ENCODE results near the gene GDF9.

Gene GDF9, protein sequence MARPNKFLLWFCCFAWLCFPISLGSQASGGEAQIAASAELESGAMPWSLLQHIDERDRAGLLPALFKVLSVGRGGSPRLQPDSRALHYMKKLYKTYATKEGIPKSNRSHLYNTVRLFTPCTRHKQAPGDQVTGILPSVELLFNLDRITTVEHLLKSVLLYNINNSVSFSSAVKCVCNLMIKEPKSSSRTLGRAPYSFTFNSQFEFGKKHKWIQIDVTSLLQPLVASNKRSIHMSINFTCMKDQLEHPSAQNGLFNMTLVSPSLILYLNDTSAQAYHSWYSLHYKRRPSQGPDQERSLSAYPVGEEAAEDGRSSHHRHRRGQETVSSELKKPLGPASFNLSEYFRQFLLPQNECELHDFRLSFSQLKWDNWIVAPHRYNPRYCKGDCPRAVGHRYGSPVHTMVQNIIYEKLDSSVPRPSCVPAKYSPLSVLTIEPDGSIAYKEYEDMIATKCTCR

DNA sequence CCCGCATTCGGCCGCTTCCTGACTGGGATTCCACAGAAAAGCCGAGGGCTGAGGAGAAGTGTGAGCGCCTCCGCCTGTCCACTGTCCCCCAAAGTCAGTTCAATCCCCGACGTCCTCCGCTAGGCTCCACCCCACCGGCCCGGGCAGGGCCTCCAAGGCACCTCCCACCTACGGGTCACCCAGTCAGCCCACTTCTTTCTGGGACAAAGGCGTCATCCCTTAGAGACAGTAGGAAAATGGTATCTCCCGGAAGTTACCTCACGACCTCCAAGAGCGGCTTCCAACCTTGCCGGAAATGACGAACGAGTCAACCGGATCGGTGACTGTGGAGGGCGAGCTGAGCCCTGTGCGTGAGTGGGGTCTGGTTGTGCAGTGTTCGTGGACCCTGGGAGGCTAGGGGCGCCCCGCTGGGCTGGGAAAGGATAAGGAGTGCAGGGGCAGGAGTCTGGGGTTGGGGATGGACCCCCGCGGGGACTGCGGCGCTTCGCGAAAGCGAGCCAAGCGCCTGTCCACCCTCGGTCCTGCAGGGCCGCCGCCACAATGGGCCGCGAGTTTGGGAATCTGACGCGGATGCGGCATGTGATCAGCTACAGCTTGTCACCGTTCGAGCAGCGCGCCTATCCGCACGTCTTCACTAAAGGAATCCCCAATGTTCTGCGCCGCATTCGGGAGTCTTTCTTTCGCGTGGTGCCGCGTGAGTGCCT, at the start of gene GDF9, which contains the start of gene UQCRQ:
GDF9 (minus strand) TSS at position 128 of the 704 bp plus-strand sequence. CDS start 1,936 bp downstream, outside the sequence.
UQCRQ (plus strand) TSS at position 301 of the 704 bp plus-strand sequence; CDS start at position 541, 240 bp downstream.
- DNase-seq, result peak; percentile 97 to 98

DNA sequence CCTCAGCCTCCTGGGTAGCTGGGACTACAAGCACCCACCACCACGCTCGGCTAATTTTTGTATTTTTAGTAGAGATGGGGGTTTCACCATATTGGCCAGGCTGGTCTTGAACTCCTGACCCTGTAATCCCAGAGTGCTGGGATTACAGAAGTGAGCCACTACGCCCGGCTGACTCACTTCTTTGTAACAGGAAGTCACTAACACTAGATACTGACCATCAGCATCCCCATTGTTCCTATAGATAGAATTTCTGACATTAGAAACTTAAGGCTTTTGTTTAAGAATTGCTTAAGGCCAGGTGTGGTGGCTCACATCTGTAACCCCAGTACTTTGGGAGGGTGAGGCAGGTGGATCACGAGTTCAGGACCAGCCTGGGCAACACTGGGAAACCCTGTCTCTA, 49.4 kb upstream of the GDF9 start:
- DNase-seq, result no peak

DNA sequence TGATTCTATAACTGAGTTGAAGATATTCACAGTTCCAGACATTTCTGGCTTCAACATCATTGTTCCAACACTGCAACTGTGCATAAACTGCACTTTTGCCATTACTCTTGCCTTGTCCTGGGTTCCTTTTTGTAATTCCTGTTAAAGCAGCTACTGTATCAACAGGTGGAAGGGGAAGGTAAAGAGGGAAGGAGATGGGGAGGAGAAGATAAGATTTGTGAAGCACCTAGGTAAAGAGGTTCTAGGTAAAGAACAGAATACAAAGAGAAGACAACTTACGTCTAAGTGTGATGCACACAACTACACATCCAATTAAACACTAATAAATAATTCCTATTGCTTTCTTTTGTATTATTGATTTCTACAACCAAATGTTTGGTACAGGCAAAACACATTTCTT, 43.4 kb upstream of the GDF9 start:
- no peak for DNase-seq

DNA sequence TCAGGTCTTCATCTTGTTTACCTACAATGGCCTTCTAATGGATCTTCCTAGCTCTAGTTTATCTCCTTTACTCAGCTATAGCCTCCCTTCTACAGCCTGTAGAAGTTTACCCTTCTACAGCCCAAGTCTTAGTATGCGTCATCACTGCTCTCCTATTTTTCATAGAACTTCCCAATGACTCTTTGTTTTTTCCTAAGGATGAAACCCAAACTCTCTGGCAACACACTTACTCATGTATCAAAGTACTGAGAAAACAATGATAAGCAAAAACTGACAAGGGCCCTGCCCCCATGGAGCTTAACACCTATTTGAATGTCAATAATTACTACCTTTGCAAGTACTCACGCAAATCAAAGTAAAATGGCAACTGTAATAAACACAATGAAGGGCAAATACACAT, 40.9 kb upstream of the GDF9 start:
- peak in 1 of 2 experiments; percentile 24 for DNase-seq

DNA sequence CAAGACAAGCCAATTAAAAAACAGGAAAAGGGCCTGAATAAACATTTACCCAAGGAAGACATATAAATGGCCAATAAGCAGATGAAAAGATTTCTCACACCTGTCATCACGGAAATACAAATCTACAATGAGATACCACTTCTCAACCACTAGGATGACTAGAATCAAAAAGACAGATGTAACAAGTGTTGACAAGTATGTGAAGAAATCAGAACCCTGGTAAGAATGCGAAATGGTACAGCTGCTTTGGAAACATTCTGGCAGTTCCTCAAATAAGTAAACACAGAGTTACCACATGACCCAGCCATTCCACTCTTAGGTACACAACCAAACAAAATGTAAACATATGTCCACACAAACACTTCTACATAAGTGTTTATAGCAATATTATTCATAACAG, 39.7 kb upstream of the GDF9 start:
- peak in 1 of 2 experiments; percentile 36 for DNase-seq

DNA sequence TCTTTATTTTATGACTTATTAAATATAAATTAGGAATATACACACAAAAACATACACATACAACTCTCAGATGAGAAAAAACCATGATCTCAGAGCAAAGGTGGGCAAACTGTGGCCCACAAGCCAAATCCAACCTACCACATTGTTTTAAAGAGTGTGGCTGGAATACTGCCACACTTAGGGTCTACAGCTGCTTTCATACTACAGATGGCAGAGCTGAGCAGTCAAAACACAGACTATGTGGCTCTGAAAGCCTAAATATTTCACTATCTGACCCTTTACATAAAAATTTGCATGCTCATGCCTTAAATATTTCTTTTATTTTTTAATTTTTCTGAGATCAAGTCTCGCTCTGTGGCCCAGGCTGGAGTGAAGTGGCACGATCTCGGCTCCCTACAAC, 35.5 kb upstream of the GDF9 start:
- DNase-seq, result no peak

DNA sequence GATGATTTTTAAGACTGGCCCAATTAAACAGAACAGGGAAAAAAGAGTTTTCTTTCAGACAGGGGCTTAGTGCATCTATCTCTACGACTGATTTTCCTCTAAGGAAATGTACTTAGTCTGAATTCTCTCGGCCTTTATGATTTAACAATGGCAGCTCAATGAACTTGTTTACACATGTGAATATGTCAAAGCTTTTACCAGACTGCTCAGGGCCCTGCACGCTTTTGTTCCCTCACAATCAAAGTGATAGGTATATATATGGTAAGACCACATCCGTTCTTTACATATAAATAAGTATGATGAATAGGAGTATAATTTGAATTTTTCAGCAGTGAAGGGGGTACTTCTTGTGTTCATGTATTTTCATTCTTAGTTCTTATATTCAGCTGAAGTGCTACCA, 34.8 kb upstream of the GDF9 start:
- DNase-seq, result peak in 1 of 2 experiments; percentile 42

DNA sequence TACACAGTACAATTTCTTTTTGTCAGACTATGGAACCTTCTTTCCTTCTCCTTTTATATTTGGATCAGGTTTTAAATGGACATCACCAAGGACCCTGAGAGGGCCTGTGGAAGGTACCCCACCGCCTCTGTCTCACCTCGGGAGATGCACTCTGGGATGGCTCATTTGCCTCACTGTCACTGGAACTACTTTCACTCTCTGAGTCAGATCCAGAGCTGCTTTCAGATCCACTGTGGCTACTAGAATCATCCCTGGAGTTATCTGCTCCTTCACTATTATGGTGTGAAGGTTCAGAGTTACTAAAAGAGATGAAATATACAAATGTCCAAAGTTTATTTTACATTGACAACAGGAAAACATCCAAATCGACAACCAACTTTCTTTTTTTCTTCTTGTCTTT, 31.8 kb upstream of the GDF9 start:
- DNase-seq, result no peak

DNA sequence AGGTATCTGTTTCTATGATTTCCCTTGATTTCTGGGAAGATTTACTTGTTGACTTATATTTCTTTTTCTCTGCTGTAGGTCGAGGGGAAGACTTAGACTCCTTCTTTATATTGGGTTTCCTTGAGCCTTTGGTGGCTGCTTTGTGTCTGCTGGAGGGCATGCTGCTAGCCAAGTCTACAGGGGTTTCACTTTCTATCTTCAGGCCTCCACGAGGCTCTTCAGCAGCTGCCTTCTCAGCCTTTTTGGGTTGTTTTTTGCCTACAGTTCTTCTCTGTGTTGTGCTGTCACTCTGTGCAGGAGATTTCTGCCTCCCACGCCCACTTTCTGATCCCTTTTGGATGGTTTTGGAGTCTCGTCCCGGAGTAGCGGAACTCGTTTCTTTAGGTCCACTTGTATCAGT, 30.4 kb upstream of the GDF9 start:
- no peak for DNase-seq

DNA sequence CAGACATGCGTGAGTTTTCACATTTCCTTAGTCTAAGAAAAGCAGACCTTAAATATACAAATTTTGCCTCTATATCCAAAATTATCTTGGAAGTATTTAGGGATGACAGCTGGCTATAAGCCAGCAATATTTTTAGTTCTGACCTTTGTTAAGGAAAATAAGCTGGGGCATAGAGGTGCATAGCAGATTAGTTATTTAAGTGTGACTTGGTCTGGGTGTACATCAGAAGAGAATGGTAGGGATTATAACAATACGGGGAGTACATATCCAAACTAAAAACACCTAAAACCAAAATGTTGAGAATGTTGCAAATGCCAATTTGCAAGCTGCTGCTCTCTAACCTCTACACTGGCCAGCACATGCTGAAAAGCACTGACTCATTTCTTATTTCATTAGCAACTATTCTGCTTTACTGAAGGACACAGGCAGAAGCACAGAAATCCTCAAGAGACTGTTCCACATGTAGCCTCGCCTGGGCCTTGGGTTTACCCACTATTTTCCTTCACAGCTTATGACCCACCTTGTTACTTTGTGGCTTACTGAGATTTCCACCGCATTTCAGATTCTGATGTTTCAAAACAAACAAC, 29.5 kb upstream of the GDF9 start:
- no peak for DNase-seq

DNA sequence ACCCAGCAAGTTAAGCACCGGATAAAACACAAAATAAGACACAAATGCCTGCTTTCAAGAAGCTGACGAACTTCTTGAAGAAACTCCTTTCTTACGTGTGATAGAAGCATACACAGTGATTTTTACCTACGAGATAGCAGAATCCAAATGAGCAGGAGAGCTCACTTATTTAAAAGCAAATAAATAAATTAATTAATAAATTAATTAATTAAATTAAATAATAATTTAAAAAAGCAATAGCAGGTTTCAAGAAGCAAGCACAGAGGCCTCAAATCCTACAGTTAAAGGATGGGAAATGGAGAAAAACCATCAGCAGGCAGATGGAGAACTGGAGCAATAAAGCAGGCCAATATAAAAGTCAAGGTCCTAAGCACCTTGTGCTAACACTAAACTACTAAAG, 24.5 kb upstream of the GDF9 start:
- no peak for DNase-seq

DNA sequence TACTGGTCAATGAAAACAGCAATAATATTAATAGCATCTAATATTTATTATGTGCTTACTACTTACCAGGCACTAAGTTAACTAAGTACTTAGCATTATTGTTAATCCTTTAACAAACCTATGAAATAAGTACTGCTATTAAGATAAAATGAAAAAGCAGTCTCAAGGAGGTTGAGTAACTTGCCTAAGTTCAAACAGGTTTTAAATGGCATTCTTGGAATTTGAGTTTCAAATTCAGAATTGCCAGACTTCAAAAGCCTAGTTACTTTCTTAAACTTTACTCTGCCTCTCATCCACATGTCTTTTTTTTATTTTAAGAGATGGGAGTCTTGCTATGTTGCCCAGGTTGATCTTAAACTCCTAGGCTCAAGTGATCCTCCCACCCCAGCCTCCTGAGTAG, 23.2 kb upstream of the GDF9 start:
- DNase-seq, result no peak

DNA sequence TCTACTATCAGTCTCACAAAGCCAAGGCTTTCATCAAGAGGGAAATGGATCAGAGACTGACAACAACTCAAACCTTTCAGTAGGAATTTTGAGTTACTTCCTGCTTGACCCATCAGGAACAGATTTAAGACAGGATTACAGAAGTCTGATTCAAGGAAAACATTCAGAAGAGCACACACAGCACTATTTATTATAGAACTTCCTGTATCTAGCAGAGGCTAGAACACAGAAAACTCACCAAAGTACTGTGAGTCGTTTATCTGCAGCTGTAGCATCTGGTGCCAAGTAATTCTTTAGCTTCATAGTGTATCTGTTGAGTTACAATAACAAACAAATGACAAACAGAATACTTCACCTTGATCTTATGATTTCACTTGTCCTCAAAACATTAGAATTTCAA, 21.0 kb upstream of the GDF9 start:
- no peak for DNase-seq

DNA sequence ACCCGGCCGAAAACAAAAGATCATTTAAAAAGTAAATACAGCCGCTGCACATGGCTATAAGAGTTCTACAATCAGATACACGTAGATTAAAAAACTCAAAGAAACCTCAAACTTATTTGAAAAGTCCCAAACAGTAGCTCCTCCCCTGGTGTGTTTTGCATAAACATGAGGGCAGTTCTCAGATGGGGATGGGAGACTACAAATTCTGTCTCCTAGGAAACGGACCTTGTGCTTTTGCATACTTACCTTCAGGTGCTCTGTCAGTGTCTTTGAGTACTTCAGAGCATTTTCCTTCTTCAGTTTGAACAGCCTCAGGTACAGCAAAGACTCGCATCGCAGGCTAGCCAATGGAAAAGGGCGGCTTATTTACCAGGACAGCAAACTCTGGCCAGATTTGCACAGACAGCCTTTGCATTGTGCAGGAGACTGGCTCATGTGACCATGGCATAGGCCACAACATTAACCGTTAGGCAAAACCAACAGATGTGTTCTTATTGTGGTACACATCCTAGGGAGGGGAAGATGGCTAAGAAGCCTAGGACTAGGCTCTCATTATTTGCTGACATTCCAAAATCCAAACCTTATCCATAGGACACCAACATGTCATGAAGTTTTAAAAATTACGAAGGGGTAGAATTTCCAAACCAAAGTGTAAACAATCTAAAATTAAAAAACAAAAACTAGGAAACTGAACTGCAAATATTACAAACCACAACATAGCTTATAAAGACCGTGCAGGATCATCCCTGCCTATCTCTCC, 20.0 kb upstream of the GDF9 start:
- no peak for DNase-seq

DNA sequence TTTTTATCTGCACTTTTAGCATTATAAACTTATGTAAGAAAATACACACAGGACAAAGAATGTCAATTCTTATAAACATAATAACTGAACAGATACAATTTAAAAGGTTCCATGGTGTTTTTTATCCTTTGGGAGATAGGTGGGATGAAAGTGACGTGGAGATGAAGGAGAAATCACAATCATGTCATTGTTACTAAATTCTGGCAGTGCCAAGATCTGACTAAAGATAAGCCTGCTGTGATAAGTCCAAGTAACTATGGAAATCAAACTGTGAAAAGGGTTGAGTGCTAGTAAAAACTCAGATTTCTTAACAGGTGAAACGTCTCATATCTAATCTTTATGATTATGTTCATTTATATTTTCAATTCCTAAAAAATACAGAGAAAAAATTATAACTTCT, 18.3 kb upstream of the GDF9 start:
- no peak for DNase-seq

DNA sequence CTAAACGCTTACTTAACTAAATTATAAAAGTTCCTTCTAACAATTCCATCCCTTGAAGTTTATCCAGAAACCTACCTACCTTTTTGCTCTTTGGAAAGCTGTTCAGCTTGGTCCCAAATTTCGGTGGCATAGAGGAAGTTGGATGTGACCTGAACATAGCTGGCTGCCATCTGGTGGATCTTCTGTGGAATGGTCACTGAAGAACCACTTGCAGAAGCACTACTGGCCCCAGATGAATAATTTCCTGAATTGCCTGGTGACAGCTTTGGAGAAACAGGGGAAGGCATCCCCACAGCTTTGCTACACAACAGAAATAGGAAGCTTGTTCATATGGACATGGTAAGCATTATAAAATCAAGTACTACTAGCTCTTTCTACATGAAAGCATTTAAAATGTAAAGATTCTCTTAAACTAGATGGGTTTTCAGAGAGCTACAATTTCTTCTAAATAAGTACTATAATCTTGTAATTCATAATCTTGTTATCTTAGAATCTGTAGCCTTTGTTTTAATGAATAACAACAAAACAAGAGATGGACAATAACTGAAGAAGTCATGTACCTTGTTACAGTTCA, 17.1 kb upstream of the GDF9 start:
- peak; percentile 27 to 54 for DNase-seq

DNA sequence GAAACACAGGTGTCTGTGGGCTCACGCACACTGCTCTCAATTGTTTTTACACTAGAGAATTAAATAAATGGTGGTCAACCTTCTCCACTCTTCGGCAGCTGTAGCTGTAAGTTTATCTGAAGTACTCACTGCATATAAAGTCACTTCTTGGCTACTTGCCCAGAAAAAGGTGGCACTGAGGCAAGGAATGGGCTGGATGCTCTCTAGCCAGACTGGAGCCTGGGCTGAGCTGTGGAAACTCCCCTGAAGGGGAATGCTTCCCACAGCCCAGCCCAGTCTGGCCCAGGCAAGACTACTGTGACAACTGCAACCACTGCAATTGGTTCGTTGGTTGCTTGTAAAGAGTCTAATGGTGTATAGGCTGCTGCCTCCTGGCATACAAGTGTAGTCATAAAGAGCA, 11.7 kb upstream of the GDF9 start:
- no peak for DNase-seq

DNA sequence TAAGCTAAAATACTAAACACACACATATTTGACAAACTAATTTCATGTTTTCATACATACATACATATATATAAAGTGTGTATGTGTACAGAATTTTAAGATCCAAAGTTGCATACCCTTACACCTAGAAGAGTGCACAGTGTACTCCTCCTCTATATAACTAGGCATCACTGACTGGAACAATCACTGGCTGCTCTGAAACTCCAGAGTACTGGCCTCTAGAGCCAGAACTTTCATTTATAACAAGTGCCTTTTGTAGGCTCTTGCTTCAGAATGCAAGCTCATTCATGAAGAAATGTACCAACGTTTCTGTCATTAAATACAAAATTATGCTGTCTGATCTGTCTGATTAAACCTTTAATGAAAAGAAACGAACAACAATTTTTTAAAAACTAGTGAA, 11.2 kb upstream of the GDF9 start:
- no peak for DNase-seq

DNA sequence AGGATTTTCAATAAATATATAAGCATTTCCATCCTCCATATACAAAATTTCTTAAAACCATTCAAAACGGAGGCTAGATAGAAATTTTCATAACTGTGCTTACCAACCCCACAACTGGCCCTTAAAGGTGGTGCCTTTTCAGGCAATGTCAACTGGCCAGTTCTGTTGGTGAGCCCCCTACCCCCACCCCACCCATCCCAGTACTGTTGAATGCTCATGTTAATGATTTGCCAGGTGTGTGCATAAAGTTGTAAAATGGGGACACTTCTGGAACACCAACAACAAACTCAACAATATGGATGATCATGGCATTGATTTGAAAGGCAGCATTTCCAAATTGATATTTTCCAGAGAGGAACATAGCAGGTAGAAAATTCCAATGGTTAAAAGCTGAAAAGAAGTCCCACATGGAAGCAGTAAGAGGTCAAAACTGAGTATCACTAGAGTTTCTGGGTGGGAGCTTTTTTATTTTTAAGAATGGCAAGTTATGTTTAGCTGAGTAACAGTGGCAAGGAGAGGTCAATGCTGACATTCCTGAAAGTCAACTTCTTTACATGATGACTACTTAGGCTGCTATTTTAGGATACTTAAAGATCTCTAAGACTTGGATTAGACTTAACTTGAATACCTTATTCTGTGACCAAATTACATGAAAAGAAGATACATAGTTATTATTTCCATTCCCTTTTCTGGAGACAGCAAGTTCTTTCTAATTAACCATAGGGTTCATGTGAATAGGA, 9.9 kb upstream of the GDF9 start:
- no peak for DNase-seq

DNA sequence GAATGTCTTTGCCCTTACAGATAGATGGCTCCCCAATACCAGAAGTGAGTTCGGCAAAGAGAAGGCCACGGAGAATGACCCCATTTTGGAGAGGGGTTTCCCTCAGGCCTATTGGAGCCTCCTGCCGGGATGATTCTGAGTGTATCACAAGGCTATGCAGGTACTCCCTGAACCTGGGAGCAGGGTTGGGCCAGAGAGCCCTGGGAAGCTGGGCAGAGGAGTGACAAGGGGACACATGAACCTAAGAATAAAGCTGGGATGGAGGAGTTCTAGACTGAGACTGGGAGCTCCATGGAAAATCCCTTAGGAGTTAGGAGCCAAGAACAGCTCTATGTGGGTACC, 7.6 kb upstream of the GDF9 start:
- no peak for DNase-seq

DNA sequence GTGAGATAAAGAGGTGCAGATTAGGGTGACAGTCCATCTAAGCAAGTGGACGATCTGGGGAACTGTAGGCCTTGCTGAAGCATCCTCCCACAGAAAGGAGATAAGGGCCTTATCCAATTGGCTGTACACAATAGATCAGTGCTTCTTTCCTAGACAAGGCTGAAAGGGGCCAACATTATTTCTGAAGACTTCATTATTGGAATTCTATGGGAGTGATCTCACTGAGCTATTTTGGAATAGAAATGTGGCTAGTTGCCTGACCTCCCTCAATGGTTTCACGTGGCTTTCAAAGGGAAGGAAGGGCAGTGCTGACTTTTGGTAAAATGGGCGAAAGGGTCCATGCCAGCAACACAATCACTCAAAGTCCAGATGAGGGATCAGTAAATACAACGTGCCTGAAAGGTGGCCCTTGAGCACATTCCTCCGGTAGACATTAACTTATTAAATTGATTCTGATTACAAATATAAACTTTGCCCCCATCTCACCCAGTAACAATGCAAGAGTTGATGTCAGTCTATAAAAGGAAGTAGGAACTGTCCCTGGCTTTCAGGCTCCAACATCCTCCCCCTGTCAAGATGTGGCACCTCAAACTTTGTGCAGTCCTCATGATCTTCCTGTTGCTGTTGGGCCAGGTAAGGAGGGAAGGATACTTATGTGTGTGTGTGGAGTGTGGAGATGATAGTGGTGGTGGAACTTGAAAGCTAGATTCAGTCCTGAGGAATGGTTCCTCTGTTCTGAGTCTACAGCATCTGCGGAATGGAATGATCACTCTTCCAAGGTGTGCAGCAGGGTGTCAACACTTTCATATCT, 7.1 kb upstream of the GDF9 start, which contains the start of gene LEAP2:
LEAP2 (plus strand) TSS at position 550 of the 811 bp plus-strand sequence; CDS start at position 577, 27 bp downstream.
- no peak for DNase-seq
